Epidermal melanocyte (primary cell): Measurements from ENCODE around the gene CASQ2.

Experiments
- DNase-seq: peaks from one replicate; pipeline ENCODE4 v3.0.0; 2011; ENCODE audit warnings: low spot score; ENCODE audit not compliant: insufficient read length

CASQ2 gene

DNA sequence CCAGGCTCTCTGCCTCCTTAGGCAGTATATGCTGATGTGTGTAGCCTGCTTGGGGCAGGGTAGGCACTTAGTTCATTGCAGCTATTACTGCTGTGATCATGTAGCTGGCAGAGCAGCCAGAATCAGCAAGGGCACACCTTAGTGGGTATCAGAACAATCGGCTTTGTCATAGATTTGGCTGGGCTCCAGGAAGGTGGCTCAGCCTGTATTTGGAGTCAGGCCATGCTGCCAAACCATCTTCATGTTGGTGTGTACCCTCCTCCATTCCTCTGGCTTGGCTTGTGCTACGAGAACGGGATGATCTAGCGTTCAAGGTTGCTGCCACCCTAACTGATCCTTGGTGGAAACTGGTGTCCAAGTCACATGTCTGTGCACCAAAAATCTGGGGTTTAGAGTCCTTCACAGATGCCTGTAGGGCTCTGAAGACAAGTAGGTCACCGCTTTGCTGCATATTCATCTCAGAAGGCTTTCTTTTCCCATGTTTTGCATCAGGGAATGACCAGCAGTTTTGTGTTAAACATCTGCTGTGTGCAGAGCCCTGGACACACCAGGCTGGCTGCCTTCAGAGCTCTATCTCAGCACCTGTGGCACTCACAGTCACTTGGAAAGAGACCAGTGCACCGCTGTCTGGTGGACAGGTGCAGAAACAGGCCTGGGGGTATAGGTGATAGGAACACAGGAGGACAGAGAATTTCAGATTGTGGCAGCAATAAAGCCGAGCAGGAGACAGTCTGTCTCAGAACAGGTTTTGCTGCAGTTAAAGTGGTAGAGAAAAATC, 103.0 kb downstream of the CASQ2 start:
- DNase-seq, result no peak

DNA sequence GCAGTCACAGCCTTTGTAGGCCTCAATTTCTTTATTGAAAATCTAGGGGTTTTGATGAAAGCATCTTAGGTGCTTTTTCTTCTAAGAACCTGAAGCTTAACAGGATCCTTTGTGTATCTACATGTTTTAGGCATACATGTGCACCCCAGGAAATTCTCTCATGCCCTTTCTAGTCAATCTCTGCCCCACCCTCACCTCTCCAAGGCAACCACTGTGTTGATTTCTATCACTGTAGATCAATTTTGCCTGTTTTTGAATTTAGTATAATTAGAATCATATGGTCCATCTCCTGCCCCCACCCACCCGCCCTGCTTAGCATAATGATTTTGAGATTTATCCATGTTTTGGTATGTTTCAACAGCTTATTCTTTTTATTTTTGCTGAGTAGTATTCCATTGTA, 107.4 kb downstream of the CASQ2 start:
- DNase-seq, result no peak

DNA sequence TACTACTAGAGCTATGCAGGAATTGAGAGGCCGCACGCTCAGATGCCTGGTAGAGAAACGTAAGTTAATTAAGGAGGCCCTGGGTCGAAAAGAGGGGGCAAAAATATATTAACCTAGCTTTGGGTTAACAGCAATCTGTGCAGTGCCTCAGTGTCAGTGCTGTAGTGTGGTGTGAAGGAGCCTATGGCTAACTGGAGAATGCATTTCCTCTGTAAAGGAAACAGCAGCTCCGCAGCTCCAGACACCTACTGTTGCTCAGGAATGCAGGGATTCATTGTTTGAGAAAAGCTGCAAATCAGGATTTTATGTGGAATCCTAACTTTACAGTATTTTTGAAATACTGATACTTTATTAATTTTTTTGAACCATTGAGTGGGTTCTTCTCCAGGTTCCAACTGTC, 108.4 kb downstream of the CASQ2 start:
- DNase-seq, result no peak

GRCh38 chr1:115658646-115659045, 109.9 kb downstream of the CASQ2 start:
- no peak for DNase-seq

DNA sequence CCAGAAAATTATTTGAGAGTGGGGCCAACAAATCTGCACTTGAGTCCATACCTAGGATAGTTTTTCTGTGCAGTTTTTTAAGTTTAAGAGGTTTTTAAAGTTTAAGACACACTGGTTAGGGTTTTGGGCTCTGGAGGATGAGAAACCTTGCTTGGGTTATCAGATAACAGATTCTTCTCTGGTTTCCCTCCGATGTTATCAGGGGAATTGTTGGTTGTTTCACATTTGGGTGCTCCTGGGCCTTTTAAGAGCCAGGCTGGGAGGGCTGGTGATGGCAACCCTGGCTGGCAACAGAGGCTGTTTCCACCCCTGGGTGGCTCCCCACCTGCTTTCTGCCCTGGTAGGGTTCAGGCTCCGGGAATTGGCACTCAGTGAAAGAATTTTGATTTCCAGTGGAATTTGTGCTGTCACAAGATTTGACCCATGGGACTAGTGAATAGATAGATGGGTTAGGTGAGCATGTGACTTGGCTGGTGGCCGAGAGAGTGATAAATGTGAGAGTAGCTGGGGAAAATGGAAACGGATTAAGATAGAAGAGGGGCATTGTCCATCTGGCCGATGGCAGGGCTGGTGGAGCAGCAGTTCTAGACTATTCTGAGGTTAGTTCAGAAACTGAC, 111.9 kb downstream of the CASQ2 start:
- DNase-seq, result no peak

- DNase-seq, result no peak
Observed at GRCh38 chr1:115655916-115656315, 112.6 kb downstream of the CASQ2 start.

- DNase-seq, result no peak
Observed at GRCh38 chr1:115655306-115655663, 113.2 kb downstream of the CASQ2 start.

DNA sequence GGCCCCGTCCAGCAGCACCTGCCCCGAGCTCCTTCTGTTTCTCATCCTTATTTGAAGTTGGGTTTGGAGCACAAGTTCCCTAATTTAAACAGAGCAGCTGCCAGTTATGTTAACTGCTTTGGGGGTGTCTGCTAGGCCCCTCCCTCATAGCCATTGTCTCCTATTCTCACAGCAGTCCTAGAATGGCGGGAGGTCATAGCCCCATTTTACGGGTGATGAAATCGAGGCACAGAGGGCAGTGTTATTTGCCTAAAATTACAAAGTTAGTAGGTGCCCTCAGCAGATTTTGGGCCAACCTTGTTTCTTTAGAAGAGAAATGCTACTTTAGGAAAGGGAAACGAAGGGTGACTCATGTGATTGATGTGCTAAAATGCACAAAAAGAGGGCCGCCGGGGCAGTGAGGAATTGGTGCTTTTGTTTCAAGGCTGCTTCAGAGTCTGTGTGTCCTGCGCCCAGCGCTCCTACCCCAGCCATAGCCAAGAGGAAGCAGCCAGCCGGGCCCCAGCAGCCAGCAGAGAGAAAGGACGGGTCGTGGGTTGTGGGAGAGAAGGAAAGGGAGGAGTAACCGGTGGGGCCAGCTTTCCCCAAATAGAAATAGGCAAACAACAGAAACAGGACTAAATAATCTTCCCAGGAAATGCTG, 113.7 kb downstream of the CASQ2 start:
- DNase-seq, result no peak

DNA sequence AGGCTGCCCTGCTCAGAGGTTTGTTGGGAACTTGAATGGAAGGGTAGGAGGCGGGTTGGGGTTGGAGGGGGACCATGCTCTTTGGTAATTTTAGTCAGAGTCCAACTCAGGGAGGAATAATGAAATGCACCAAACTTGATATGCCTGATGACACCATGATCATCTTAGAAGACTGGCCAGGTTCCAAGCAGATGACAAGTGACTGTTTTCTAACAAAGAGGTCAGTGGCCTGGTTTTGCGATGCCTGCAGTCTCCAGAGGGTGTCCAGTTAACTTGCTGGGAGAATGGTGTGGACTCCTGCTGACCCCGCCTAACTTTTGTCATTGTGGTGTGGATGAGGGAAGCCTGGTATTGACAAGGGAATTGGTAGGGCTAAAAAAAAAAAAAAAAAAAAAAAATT, 114.4 kb downstream of the CASQ2 start:
- DNase-seq, result no peak

- no peak for DNase-seq
Observed at GRCh38 chr1:115652236-115652788, 116.2 kb downstream of the CASQ2 start.

GRCh38 chr1:115651391-115651790, 117.1 kb downstream of the CASQ2 start:
- DNase-seq, result no peak

GRCh38 chr1:115650961-115651360, 117.6 kb downstream of the CASQ2 start:
- DNase-seq, result no peak
